Lower leg skin (tissue), 3 donors: ENCODE results near the gene SCFD2.

Experiments used
- CTCF ChIP-seq, 3 donors: fragments of 450-650 bp; IDR thresholded peaks; one replicate each; pipeline ENCODE4 v1.5.1; 2016; ENCODE audit warnings: antibody characterized with exemption in 3 of 3, mild to moderate bottlenecking in 3 of 3, moderate library complexity in 2 of 3
- POLR2A ChIP-seq, 2 donors: fragments of 450-650 bp; IDR thresholded peaks; one replicate each; pipeline ENCODE4 v1.6.1; 2016 to 2017; ENCODE audit warnings: antibody characterized with exemption in 2 of 2, mild to moderate bottlenecking in 1 of 2, moderate library complexity in 1 of 2

GRCh38 chr4:53150631-53151488, 215.0 kb downstream of the SCFD2 start:
- no peak for TF ChIP-seq CTCF (IDR thresholded peaks at IDR 0.05)
- TF ChIP-seq POLR2A (IDR thresholded peaks at IDR 0.05) = no peak
